B cell (primary cell): Measurements from ENCODE around the gene PRDX2. TPM values are rescaled to one million over a fixed set of nuclear protein-coding genes. Genes with fewer than 3 reads are reported as not detected.

Source experiments
- polyA plus RNA-seq: library from polyadenylated mRNA; depleted of rRNA; stranded (reverse); fragments of >200 nt; gene quantifications from 2 replicates; pipeline ENCODE4 v1.2.3, GENCODE V29; 2012
- small RNA-seq: library from RNA; depleted of rRNA; stranded (forward); fragments of <200 nt; gene quantifications from one replicate; pipeline ENCODE3, GENCODE V24; 2012; ENCODE audit warnings: low replicate concordance, low read depth; ENCODE audit not compliant: insufficient read length
- total RNA-seq, 2 donors: library from RNA; stranded (reverse); fragments of 120-200 nt in 1 of 2; gene quantifications; 1 replicate in 1 of 2; 2 replicates in 1 of 2; pipeline versions ENCODE4 v1.2.3 to v1.2.4, GENCODE V29; 2013 to 2022

The PRDX2 gene
- total and polyA plus RNA-seq, 2 donors (not counting 1 experiment from before 2014, with no cell fraction given): 45.5 to 66.1 TPM

Small RNAs within 50 kb of the gene (small RNA-seq; reads per million reads assigned to genes)
- gene MIR5684: not detected

Other genes starting within 250 kb of the PRDX2 start
- gene ZNF490, start 191.0 kb downstream of the PRDX2 start, total RNA-seq: 19.9 and 21.2 TPM in 2 replicates
- 5.7 and 6.7 TPM in 2 replicates for gene ZNF490, start 191.0 kb downstream of the PRDX2 start, polyA plus RNA-seq
- 56.0 and 57.9 TPM in 2 replicates for gene ZNF791, start 190.9 kb downstream of the PRDX2 start, total RNA-seq
- 17.5 and 41.9 TPM in 2 replicates for gene ZNF791, start 190.9 kb downstream of the PRDX2 start, polyA plus RNA-seq
- gene MAN2B1, start 135.1 kb downstream of the PRDX2 start, total RNA-seq: 252 and 256 TPM in 2 replicates
- gene MAN2B1, start 135.1 kb downstream of the PRDX2 start, polyA plus RNA-seq: 183 and 188 TPM in 2 replicates
- 24.6 and 25.8 TPM in 2 replicates for gene WDR83, start 135.0 kb downstream of the PRDX2 start, total RNA-seq
- 15.2 and 16.3 TPM in 2 replicates for gene WDR83, start 135.0 kb downstream of the PRDX2 start, polyA plus RNA-seq
- gene DHPS, start 119.9 kb downstream of the PRDX2 start, total RNA-seq: 187 and 200 TPM in 2 replicates
- gene DHPS, start 119.9 kb downstream of the PRDX2 start, polyA plus RNA-seq: 204 and 216 TPM in 2 replicates
- gene GNG14, start 113.8 kb downstream of the PRDX2 start, total RNA-seq: not detected in 2 replicates
- not detected in 2 replicates for gene GNG14, start 113.8 kb downstream of the PRDX2 start, polyA plus RNA-seq
- 4.7 and 5.2 TPM in 2 replicates for gene FBXW9, start 105.2 kb downstream of the PRDX2 start, total RNA-seq
- gene FBXW9, start 105.2 kb downstream of the PRDX2 start, polyA plus RNA-seq: 4.0 and 4.7 TPM in 2 replicates
- 73.7 and 76.3 TPM in 2 replicates for gene TNPO2, start 77.9 kb downstream of the PRDX2 start, total RNA-seq
- 85.6 and 89.0 TPM in 2 replicates for gene TNPO2, start 77.9 kb downstream of the PRDX2 start, polyA plus RNA-seq
- gene TRIR, start 67.1 kb downstream of the PRDX2 start, total RNA-seq: 199 and 207 TPM in 2 replicates
- gene TRIR, start 67.1 kb downstream of the PRDX2 start, polyA plus RNA-seq: 270 and 305 TPM in 2 replicates
- gene GET3, start 64.3 kb downstream of the PRDX2 start, total RNA-seq: 30.7 and 37.2 TPM in 2 replicates
- 45.5 and 61.7 TPM in 2 replicates for gene GET3, start 64.3 kb downstream of the PRDX2 start, polyA plus RNA-seq
- gene BEST2, start 50.0 kb downstream of the PRDX2 start, total RNA-seq: not detected in 2 replicates
- 0.07 TPM in 1 of 2 replicates, not detected in the other for gene BEST2, start 50.0 kb downstream of the PRDX2 start, polyA plus RNA-seq
- gene HOOK2, start 26.2 kb downstream of the PRDX2 start, total RNA-seq: 31.6 and 33.4 TPM in 2 replicates
- 30.3 and 35.7 TPM in 2 replicates for gene HOOK2, start 26.2 kb downstream of the PRDX2 start, polyA plus RNA-seq
- gene JUNB, start 10.3 kb downstream of the PRDX2 start, total RNA-seq: 196 and 206 TPM in 2 replicates
- gene JUNB, start 10.3 kb downstream of the PRDX2 start, polyA plus RNA-seq: 1,407 and 4,055 TPM in 2 replicates
- 2.1 TPM in 1 of 2 replicates, not detected in the other for gene THSD8, start 269 bp upstream of the PRDX2 start, total RNA-seq
- not detected in 2 replicates for gene THSD8, start 269 bp upstream of the PRDX2 start, polyA plus RNA-seq
- gene RNASEH2A, start 4.8 kb upstream of the PRDX2 start, total RNA-seq: 16.9 and 18.9 TPM in 2 replicates
- gene RNASEH2A, start 4.8 kb upstream of the PRDX2 start, polyA plus RNA-seq: 13.0 and 14.5 TPM in 2 replicates
- gene RTBDN, start 32.8 kb upstream of the PRDX2 start, total RNA-seq: not detected in 2 replicates
- not detected in 2 replicates for gene RTBDN, start 32.8 kb upstream of the PRDX2 start, polyA plus RNA-seq
- 0.39 and 1.2 TPM in 2 replicates for gene MAST1, start 36.7 kb upstream of the PRDX2 start, total RNA-seq
- 0.36 and 1.1 TPM in 2 replicates for gene MAST1, start 36.7 kb upstream of the PRDX2 start, polyA plus RNA-seq
- gene DNASE2, start 79.6 kb upstream of the PRDX2 start, total RNA-seq: 26.6 and 30.8 TPM in 2 replicates
- gene DNASE2, start 79.6 kb upstream of the PRDX2 start, polyA plus RNA-seq: 24.9 and 25.9 TPM in 2 replicates
- not detected in 2 replicates for gene KLF1, start 85.4 kb upstream of the PRDX2 start, total RNA-seq
- gene KLF1, start 85.4 kb upstream of the PRDX2 start, polyA plus RNA-seq: not detected in 2 replicates
- gene GCDH, start 89.4 kb upstream of the PRDX2 start, total RNA-seq: 61.2 and 63.2 TPM in 2 replicates
- gene GCDH, start 89.4 kb upstream of the PRDX2 start, polyA plus RNA-seq: 47.8 and 48.9 TPM in 2 replicates
- not detected in 2 replicates for gene SYCE2, start 117.5 kb upstream of the PRDX2 start, total RNA-seq
- gene SYCE2, start 117.5 kb upstream of the PRDX2 start, polyA plus RNA-seq: 0.17 TPM in 1 of 2 replicates, not detected in the other
- gene FARSA, start 131.9 kb upstream of the PRDX2 start, total RNA-seq: 50.1 and 50.9 TPM in 2 replicates
- gene FARSA, start 131.9 kb upstream of the PRDX2 start, polyA plus RNA-seq: 21.2 and 26.4 TPM in 2 replicates
- gene CALR, start 136.8 kb upstream of the PRDX2 start, total RNA-seq: 214 and 237 TPM in 2 replicates
- gene CALR, start 136.8 kb upstream of the PRDX2 start, polyA plus RNA-seq: 385 and 709 TPM in 2 replicates
- gene RAD23A, start 144.1 kb upstream of the PRDX2 start, total RNA-seq: 89.0 and 100 TPM in 2 replicates
- 106 and 123 TPM in 2 replicates for gene RAD23A, start 144.1 kb upstream of the PRDX2 start, polyA plus RNA-seq
- 11.7 and 12.6 TPM in 2 replicates for gene GADD45GIP1, start 155.4 kb upstream of the PRDX2 start, total RNA-seq
- gene GADD45GIP1, start 155.4 kb upstream of the PRDX2 start, polyA plus RNA-seq: 12.9 and 17.5 TPM in 2 replicates
- not detected in 2 replicates for gene DAND5, start 167.8 kb upstream of the PRDX2 start, total RNA-seq
- not detected in 2 replicates for gene DAND5, start 167.8 kb upstream of the PRDX2 start, polyA plus RNA-seq
- 4.8 and 5.6 TPM in 2 replicates for gene NFIX, start 193.7 kb upstream of the PRDX2 start, total RNA-seq
- 0.45 and 0.69 TPM in 2 replicates for gene NFIX, start 193.7 kb upstream of the PRDX2 start, polyA plus RNA-seq